Right lobe of liver (tissue), 4 donors: Measurements from ENCODE around the gene FRMD4A.

Source experiments
- POLR2A ChIP-seq: fragments of 450-650 bp; IDR thresholded peaks from one replicate; pipeline ENCODE4 v1.6.1; 2017; ENCODE audit warnings: antibody characterized with exemption, mild to moderate bottlenecking
- TF ChIP-seq, protein P1 (sequence below), 4 donors: fragments of 200-600 bp in 3 of 4; fragments of 450-650 bp in 1 of 4; IDR thresholded peaks; one replicate each; pipeline versions ENCODE4 v1.5.1 to v1.8.0; 2016 to 2022; ENCODE audit warnings: antibody characterized with exemption in 4 of 4, mild to moderate bottlenecking in 2 of 4
- donor health status: DM: no; HTN: no; CAD: no.
- donor health status: DM: no; HTN: no; CAD: no.
- donor health status: DM: no; HTN: yes; CAD: no.

DNA sequence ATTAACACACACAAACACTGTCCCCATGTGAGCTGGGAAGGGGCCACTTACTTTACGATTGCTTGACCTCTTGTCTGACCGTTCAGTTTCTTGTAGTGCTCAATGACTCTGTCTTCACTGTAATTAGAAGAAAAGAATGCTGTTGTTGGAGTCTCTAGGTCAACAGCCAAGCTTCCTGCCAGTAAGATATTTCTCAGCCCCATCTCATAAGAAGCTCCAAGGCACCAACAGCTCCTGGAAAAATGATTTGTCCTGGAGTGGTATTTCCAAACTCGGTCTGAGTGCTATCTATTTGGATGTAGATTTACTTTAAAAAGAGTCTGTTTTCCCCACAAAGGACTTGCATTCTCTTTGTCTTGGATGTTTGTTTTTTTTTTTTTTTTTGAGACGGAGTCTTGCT, 590.3 kb downstream of the FRMD4A start:
- TF ChIP-seq, protein P1, sequence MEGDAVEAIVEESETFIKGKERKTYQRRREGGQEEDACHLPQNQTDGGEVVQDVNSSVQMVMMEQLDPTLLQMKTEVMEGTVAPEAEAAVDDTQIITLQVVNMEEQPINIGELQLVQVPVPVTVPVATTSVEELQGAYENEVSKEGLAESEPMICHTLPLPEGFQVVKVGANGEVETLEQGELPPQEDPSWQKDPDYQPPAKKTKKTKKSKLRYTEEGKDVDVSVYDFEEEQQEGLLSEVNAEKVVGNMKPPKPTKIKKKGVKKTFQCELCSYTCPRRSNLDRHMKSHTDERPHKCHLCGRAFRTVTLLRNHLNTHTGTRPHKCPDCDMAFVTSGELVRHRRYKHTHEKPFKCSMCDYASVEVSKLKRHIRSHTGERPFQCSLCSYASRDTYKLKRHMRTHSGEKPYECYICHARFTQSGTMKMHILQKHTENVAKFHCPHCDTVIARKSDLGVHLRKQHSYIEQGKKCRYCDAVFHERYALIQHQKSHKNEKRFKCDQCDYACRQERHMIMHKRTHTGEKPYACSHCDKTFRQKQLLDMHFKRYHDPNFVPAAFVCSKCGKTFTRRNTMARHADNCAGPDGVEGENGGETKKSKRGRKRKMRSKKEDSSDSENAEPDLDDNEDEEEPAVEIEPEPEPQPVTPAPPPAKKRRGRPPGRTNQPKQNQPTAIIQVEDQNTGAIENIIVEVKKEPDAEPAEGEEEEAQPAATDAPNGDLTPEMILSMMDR (IDR thresholded peaks at IDR 0.05): no peak
- TF ChIP-seq POLR2A: no peak
